ENCODE results near the gene ATP5PD. TPM values are rescaled to one million over a fixed set of nuclear protein-coding genes. Genes with fewer than 3 reads are reported as not detected.

Gene ATP5PD
- total and polyA plus RNA-seq, 2 donors from 2014 or later, result 261 to 916 TPM

DNA sequence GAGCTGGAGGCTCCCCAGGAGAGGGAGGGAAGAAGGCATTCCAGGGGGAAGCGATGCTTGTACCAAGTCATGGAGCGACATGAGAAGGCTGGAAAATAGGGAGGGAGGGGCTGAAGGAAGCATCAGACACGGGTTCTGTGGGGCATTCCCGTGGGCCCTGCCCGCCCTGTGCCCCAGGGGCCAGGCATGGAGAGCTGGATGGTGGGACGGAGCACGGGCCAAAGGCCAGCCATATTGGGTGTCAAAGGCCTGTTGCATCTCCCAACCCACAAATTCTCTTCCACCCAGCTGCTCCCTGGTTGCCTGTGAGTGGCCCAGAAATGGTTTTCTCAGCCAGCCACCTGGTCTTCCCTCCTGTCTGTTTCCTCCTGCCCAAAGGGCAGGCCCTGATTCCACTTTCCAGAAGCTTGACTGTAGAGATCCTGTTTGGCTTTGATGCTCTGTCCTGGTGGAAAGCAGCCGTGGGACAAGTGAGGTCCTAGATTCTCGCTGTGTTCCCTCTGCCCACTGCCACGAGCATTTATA, 56.1 kb downstream of the ATP5PD start:
- TF ChIP-seq CTCF (IDR thresholded peaks at IDR 0.05; ENCODE audit: borderline replicate concordance, extremely low read depth, insufficient read depth), result no peak

More for the DNA sequence above, 56.1 kb downstream of the ATP5PD start:
- no peaks in the 10 kb centered on the region for H3K9me3 ChIP-seq (ENCODE audit: control insufficient read depth in 2 of 3, insufficient read depth in 1 of 3, low read length in 3 of 3)
- H3K4me1 ChIP-seq (ENCODE audit: control insufficient read depth in 2 of 3, insufficient read depth in 2 of 3, low read depth in 1 of 3, low read length in 3 of 3), result peaks cover 3 to 33% (median 20%) of the 10 kb centered on the region in 3 donors
- no peak overlapping the region for H3K4me3 ChIP-seq (ENCODE audit: low read length in 3 of 3)
- FAIRE-seq, result no peak
- no peaks in the 10 kb centered on the region for H3K27me3 ChIP-seq (ENCODE audit: control insufficient read depth, insufficient read depth, low read length)
- intact Hi-C loops (cut with DNase I), result no loop called here
- DNase-seq, result no peak
- H3K9ac ChIP-seq (ENCODE audit: low read length in 3 of 3), result peak overlapping the region in 1 of 3 donors; percentile 12
- peak overlapping the region in 1 of 2 donors; percentile 42 for H3K27ac ChIP-seq (ENCODE audit: low read depth in 2 of 2, low read length in 2 of 2)
- no peaks in the 10 kb centered on the region for H3K36me3 ChIP-seq (ENCODE audit: control insufficient read depth in 2 of 3, insufficient read depth in 3 of 3, low read length in 3 of 3)

Other genes with a start within 250 kb of the ATP5PD start
- gene GRIN2C, start 187.1 kb downstream of the ATP5PD start, total RNA-seq, result 0.31 TPM
- 0.15 TPM for gene GRIN2C, start 187.1 kb downstream of the ATP5PD start, polyA plus RNA-seq (ENCODE audit: insufficient read depth, low read depth, low replicate concordance)
- 9.0 TPM for gene FDXR, start 174.0 kb downstream of the ATP5PD start, total RNA-seq
- 15.2 TPM for gene FDXR, start 174.0 kb downstream of the ATP5PD start, polyA plus RNA-seq (ENCODE audit: insufficient read depth, low read depth, low replicate concordance)
- not detected for gene FADS6, start 153.3 kb downstream of the ATP5PD start, total RNA-seq
- gene FADS6, start 153.3 kb downstream of the ATP5PD start, polyA plus RNA-seq (ENCODE audit: insufficient read depth, low read depth, low replicate concordance), result not detected
- 0.22 TPM for gene USH1G, start 123.7 kb downstream of the ATP5PD start, total RNA-seq
- 0.17 TPM for gene USH1G, start 123.7 kb downstream of the ATP5PD start, polyA plus RNA-seq (ENCODE audit: insufficient read depth, low read depth, low replicate concordance)
- not detected for gene OTOP2, start 122.7 kb downstream of the ATP5PD start, total RNA-seq
- gene OTOP2, start 122.7 kb downstream of the ATP5PD start, polyA plus RNA-seq (ENCODE audit: insufficient read depth, low read depth, low replicate concordance), result not detected
- gene OTOP3, start 111.1 kb downstream of the ATP5PD start, total RNA-seq, result not detected
- not detected for gene OTOP3, start 111.1 kb downstream of the ATP5PD start, polyA plus RNA-seq (ENCODE audit: insufficient read depth, low read depth, low replicate concordance)
- gene HID1, start 74.2 kb downstream of the ATP5PD start, total RNA-seq, result 32.6 TPM
- gene HID1, start 74.2 kb downstream of the ATP5PD start, polyA plus RNA-seq (ENCODE audit: insufficient read depth, low read depth, low replicate concordance), result 13.6 TPM
- gene CDR2L, start 59.3 kb downstream of the ATP5PD start, total RNA-seq, result 29.3 TPM
- gene CDR2L, start 59.3 kb downstream of the ATP5PD start, polyA plus RNA-seq (ENCODE audit: insufficient read depth, low read depth, low replicate concordance), result 12.5 TPM
- gene MRPL58, start 34.3 kb downstream of the ATP5PD start, total RNA-seq, result 23.1 TPM
- gene MRPL58, start 34.3 kb downstream of the ATP5PD start, polyA plus RNA-seq (ENCODE audit: insufficient read depth, low read depth, low replicate concordance), result 84.5 TPM
- gene KCTD2, start 256 bp upstream of the ATP5PD start, total RNA-seq, result 30.2 TPM
- gene KCTD2, start 256 bp upstream of the ATP5PD start, polyA plus RNA-seq (ENCODE audit: insufficient read depth, low read depth, low replicate concordance), result 26.0 TPM
- 184 TPM for gene SLC16A5, start 41.0 kb upstream of the ATP5PD start, total RNA-seq
- 28.4 TPM for gene SLC16A5, start 41.0 kb upstream of the ATP5PD start, polyA plus RNA-seq (ENCODE audit: insufficient read depth, low read depth, low replicate concordance)
- gene ARMC7, start 63.0 kb upstream of the ATP5PD start, total RNA-seq, result 31.8 TPM
- 35.1 TPM for gene ARMC7, start 63.0 kb upstream of the ATP5PD start, polyA plus RNA-seq (ENCODE audit: insufficient read depth, low read depth, low replicate concordance)
- 59.4 TPM for gene NT5C, start 84.8 kb upstream of the ATP5PD start, total RNA-seq
- 74.9 TPM for gene NT5C, start 84.8 kb upstream of the ATP5PD start, polyA plus RNA-seq (ENCODE audit: insufficient read depth, low read depth, low replicate concordance)
- gene JPT1, start 107.5 kb upstream of the ATP5PD start, total RNA-seq, result 76.4 TPM
- 122 TPM for gene JPT1, start 107.5 kb upstream of the ATP5PD start, polyA plus RNA-seq (ENCODE audit: insufficient read depth, low read depth, low replicate concordance)
- gene SUMO2, start 136.0 kb upstream of the ATP5PD start, total RNA-seq, result 315 TPM
- gene SUMO2, start 136.0 kb upstream of the ATP5PD start, polyA plus RNA-seq (ENCODE audit: insufficient read depth, low read depth, low replicate concordance), result 279 TPM
- 67.1 TPM for gene NUP85, start 158.7 kb upstream of the ATP5PD start, total RNA-seq
- 23.9 TPM for gene NUP85, start 158.7 kb upstream of the ATP5PD start, polyA plus RNA-seq (ENCODE audit: insufficient read depth, low read depth, low replicate concordance)
- 49.2 TPM for gene GGA3, start 214.6 kb upstream of the ATP5PD start, total RNA-seq
- gene GGA3, start 214.6 kb upstream of the ATP5PD start, polyA plus RNA-seq (ENCODE audit: insufficient read depth, low read depth, low replicate concordance), result 8.0 TPM
- gene MRPS7, start 214.9 kb upstream of the ATP5PD start, total RNA-seq, result 46.4 TPM
- 134 TPM for gene MRPS7, start 214.9 kb upstream of the ATP5PD start, polyA plus RNA-seq (ENCODE audit: insufficient read depth, low read depth, low replicate concordance)
- 30.1 TPM for gene MIF4GD, start 224.3 kb upstream of the ATP5PD start, total RNA-seq
- 28.2 TPM for gene MIF4GD, start 224.3 kb upstream of the ATP5PD start, polyA plus RNA-seq (ENCODE audit: insufficient read depth, low read depth, low replicate concordance)
- gene SLC25A19, start 242.5 kb upstream of the ATP5PD start, total RNA-seq, result 11.2 TPM
- gene SLC25A19, start 242.5 kb upstream of the ATP5PD start, polyA plus RNA-seq (ENCODE audit: insufficient read depth, low read depth, low replicate concordance), result 15.3 TPM

Data from kidney (tissue), 14 donors.